CD4-positive, alpha-beta T cell treated with Interleukin-17A for 1 hour (primary cell): ENCODE measurements around the gene MPP1.
"Not testable (repeated sequence)": the region's sequence is repeated elsewhere in the genome, so short reads cannot be mapped to it uniquely, and the experiment has no call there.

ENCODE experiments used
- DNase-seq: peaks from one replicate; pipeline ENCODE4 v3.0.0-alpha.2; 2020

Gene MPP1

GRCh38 chrX:154804957-154805695, at the start of gene MPP1:
TSS of gene MPP1 (minus strand) at chrX:154805485. CDS start at chrX:154805373, 112 bp downstream.
- DNase-seq, result peak; percentile 80

DNA sequence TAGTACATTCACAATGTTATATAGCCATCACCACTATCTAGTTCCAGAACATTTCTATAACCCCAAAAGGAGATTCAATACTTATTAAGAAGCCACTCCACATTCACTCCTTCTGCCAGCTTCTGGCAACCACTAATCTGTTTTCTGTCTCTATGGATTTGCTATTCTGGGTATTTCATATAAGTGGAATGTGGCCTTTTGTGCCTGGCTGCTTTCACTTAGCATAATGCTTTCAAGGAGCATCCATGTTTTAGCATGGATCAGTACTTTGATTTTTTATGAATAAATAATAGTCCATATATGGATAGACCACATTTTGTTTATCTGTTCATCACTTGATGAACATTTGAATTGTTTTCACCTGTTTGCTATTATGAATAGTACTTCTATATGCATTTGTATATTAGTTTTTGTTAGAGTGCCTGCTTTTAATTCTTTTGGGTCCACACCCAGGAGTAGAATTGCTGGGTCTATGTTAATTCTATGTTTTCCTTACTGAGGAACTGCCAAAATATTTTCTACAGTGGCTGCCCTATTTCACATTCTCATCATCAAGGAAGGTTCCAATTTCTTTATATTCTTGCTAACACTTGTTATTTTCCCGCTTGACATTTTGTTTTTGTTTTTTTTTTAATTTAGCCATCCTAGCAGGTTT, 45.8 kb upstream of the MPP1 start:
- DNase-seq, result no peak

- DNase-seq, result peak; percentile 57
Observed at GRCh38 chrX:154840856-154841255, 35.6 kb upstream of the MPP1 start.

GRCh38 chrX:154836163-154836562, 30.9 kb upstream of the MPP1 start:
- DNase-seq, result no peak

DNA sequence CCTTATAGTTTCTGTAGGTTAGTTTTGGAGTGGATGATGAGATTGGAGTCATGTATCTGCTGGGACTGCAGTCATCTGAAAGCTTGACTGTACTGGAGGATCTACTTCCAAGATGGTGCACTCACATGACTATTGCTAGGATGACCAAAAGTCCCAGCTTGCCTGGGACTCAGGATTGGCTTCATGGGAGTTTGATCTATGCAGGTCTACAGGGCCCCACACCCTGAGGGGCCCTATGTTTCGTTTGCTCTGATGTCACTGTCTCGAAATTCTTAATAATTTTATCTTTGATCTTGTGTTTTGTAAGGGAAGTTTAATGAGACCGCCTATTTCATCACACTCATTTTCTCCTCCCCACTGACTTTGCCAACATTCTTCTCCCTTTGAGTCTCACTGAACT, 29.3 kb upstream of the MPP1 start, which contains the start of gene SMIM9:
TSS of gene SMIM9 (minus strand) at position 101 of the 400 bp plus-strand sequence. CDS start 3,806 bp downstream, outside the sequence.
- DNase-seq, result no peak

GRCh38 chrX:154833746-154834274, 28.5 kb upstream of the MPP1 start:
- no peak for DNase-seq

- DNase-seq, result no peak
Observed at GRCh38 chrX:154829926-154830442, 24.7 kb upstream of the MPP1 start.

DNA sequence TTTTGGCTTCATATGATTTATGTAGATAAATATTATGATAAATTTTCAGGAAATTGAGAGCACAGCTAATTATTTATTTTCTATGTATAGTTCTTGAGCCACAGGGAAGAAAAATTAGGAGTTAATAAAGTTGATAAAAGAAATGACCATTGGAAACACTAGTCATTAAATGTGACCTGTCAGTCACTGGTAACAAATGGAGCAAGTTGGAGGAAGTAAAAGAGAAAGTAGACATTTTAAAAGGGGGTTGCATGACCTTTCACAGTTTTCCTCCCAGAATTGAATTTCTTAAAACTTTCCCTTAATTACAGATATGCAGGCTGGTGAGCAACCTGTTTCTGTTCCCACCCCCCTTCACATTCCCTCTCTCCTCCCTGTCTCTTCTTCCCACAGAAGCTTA, 23.8 kb upstream of the MPP1 start:
- no peak for DNase-seq

DNA sequence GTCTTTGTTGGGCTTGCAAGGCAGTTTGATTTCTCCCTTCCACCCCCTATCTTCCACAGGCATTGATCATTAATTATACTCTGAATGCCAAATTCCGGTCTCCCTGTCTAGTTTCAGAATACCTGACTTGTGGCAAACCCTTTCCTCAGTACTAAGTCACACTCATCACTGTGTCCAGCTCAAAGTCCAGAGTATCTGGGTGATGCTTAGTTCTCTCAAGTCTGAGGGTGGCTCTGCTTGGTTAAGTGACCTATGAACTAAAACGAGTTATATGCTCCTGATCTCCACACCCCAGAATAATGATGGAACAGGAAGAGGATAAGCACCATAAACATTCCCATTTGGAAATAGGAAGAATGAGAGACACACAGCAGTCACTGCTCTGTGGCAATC, 22.7 kb upstream of the MPP1 start:
- no peak for DNase-seq

- peak; percentile 31 for DNase-seq
Observed at GRCh38 chrX:154827194-154828015, 22.1 kb upstream of the MPP1 start.

- DNase-seq, result not testable (repeated sequence)
Observed at GRCh38 chrX:154825586-154825985, 20.3 kb upstream of the MPP1 start.

GRCh38 chrX:154824638-154825037, 19.4 kb upstream of the MPP1 start:
- no peak for DNase-seq

DNA sequence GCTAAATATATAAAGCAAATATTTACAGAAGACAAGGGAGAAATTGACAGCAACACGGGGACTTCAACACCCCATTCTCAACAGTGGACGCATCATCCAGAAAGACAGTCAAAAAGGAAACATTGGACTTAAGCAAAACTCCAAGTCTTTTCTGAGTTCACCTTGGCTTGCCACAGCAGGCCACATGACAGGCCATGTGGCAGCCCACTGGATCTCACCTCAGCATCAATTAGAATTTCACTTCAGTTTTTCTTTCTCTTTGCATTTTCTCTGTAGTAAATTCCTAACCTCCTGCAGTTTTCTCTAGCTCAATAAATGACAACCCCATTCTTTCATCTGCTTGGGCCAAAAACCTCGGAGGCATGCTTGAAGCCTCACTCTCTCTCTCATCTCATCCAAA, 16.7 kb upstream of the MPP1 start:
- no peak for DNase-seq

- no peak for DNase-seq
Observed at GRCh38 chrX:154821523-154821922, 16.2 kb upstream of the MPP1 start.

GRCh38 chrX:154819771-154820341, 14.6 kb upstream of the MPP1 start:
- no peak for DNase-seq

- DNase-seq, result no peak
Observed at GRCh38 chrX:154818916-154819770, 13.9 kb upstream of the MPP1 start.

DNA sequence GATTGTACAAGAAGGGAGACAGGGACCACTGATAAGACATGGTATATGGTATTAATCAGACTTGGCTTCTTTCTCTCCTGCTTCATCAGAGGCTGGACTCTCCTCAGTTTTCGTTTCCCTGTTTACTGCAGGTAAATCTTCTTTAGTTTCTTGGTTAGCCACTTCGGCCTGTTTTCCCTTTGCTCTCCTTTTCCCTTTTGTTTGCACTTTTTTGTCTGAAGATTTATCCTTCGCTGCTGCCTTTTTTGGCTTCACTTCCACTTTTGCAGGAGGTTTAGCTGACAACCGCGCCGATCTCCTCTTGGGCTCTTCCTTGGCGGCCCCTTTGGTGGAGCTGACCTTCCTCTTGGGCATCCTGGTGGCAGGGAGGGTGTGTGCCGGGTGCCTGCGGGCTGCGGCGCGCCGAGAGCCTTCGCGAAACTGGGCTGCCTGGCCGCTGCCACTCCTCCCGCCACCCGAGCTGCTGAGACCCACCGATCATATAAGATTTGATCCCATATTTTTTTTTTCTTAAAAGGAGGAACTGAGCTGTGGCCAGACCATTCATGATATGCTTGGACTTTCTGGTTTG, 11.8 kb upstream of the MPP1 start:
- not testable (repeated sequence) for DNase-seq

DNA sequence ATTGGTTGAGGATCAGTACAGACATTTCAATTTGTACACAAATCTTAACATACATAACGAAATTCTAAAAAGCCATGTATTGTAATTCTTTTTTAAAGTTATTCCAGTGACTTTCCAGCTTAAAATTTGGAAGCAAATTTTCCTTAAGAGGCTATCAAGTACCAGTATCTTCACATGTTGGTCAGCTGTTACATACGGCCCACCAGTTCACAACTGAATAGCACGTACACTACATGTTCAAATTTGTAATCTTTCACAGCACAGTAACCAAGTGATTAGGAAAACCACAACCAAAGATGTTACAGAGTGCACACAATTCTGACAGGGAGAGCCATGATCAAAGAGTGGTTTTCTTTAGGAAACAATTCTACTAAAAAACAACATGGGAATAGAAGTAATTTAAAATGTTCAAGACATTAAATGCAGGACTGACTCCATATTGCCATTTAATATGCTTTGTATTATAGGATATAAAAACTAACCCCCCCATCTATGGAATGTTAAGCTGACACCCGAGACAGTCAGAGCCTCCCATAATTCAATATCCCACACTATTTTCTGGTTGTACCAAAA, 11.1 kb upstream of the MPP1 start:
- not testable (repeated sequence) for DNase-seq

- DNase-seq, result no peak
Observed at GRCh38 chrX:154815274-154815818, 10.1 kb upstream of the MPP1 start.

GRCh38 chrX:154813801-154814200, 8.5 kb upstream of the MPP1 start:
- DNase-seq, result no peak
